Measurements from ENCODE around the gene RAF1. TPM values are rescaled to one million over a fixed set of nuclear protein-coding genes. Genes with fewer than 3 reads are reported as not detected.
"Not testable (repeated sequence)": the region's sequence is repeated elsewhere in the genome, so short reads cannot be mapped to it uniquely, and the experiment has no call there.

RAF1 gene
- total RNA-seq, 2 donors from 2014 or later, result 115 to 123 TPM

GRCh38 chr3:12692444-12692843 lies 28.5 kb upstream of the RAF1 start:
- H3K36me3 Mint-ChIP-seq (ENCODE audit: low read depth), result no peaks in the 10 kb centered on the region
- H3K27me3 Mint-ChIP-seq, result peaks cover 7% of the 10 kb centered on the region
- no peak overlapping the region for H3K4me3 Mint-ChIP-seq
- no peak overlapping the region for H3K27ac Mint-ChIP-seq
- H3K9me3 ChIP-seq (ENCODE audit: control insufficient read depth, low read length, poor library complexity, severe bottlenecking), result no peaks in the 10 kb centered on the region
- ATAC-seq (no peak), DNase-seq (no peak)
- H3K4me1 Mint-ChIP-seq, result no peaks in the 10 kb centered on the region

- no peaks in the 10 kb centered on the region for H3K36me3 Mint-ChIP-seq (ENCODE audit: low read depth)
- H3K4me1 Mint-ChIP-seq, result no peaks in the 10 kb centered on the region
- ATAC-seq, result no peak
- H3K9me3 ChIP-seq (ENCODE audit: control insufficient read depth, low read length, poor library complexity, severe bottlenecking), result no peaks in the 10 kb centered on the region
- DNase-seq, result no peak
- H3K27ac Mint-ChIP-seq, result no peak overlapping the region
- H3K4me3 Mint-ChIP-seq, result no peak overlapping the region
- peaks cover 7% of the 10 kb centered on the region for H3K27me3 Mint-ChIP-seq
Observed at GRCh38 chr3:12689997-12690711, 26.2 kb upstream of the RAF1 start.

GRCh38 chr3:12687948-12688347 lies 24.0 kb upstream of the RAF1 start:
- no peaks in the 10 kb centered on the region for H3K36me3 Mint-ChIP-seq (ENCODE audit: low read depth)
- ATAC-seq (no peak), DNase-seq (no peak)
- no peak overlapping the region for H3K4me3 Mint-ChIP-seq
- no peaks in the 10 kb centered on the region for H3K4me1 Mint-ChIP-seq
- H3K9me3 ChIP-seq (ENCODE audit: control insufficient read depth, low read length, poor library complexity, severe bottlenecking), result no peaks in the 10 kb centered on the region
- no peak overlapping the region for H3K27ac Mint-ChIP-seq
- H3K27me3 Mint-ChIP-seq, result peaks cover 7% of the 10 kb centered on the region

DNA sequence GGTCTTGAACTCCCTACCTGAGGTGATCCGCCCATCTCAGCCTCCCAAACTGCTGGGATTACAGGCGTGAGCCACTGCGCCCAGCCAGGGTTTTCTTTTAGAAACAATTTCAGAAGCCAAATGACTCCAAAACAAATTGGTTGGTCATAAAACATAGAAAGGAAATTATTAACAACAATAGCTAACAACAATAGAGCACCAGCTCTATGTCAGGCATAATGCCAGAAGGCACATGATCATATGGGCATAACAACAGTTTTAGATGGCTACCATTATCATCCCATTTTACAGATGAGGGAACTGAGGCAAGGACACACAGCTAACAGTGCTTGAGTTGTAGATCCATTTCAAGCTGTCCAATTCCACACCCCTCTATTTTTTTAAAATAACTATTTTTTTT lies 22.2 kb upstream of the RAF1 start:
- Mint-ChIP-seq H3K27me3 (peaks cover 7% of the 10 kb centered on the region), H3K27ac (no peak overlapping the region), H3K4me3 (no peak overlapping the region), H3K36me3 (ENCODE audit: low read depth) (no peaks in the 10 kb centered on the region), H3K4me1 (no peaks in the 10 kb centered on the region)
- no peaks in the 10 kb centered on the region for H3K9me3 ChIP-seq (ENCODE audit: control insufficient read depth, low read length, poor library complexity, severe bottlenecking)
- ATAC-seq, result no peak
- DNase-seq, result no peak

DNA sequence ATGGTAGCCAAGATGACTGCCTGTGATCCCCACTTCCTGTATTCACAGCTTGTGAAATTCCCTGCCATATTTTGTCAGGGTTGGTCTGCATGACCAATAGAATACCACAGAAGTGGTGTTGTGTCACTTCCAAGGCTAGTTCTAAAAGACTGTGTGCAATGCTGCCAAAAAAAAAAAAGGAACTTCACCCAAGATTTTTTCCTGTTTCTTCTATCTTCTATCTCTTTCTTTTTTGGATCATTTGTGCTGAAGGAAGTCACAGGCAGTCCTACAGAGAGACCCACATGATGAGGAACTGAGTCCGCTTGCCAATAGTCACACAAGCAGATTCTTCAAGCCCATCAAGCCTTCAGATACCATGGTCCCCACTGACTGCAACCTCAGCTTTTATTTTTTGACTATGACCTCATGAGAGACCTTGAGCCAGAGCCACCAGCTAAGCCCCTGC lies 18.1 kb upstream of the RAF1 start:
- no peak overlapping the region for H3K4me3 Mint-ChIP-seq
- no peak overlapping the region for H3K27ac Mint-ChIP-seq
- H3K4me1 Mint-ChIP-seq, result peaks cover 2% of the 10 kb centered on the region
- no peak for DNase-seq
- peaks cover 4% of the 10 kb centered on the region for H3K27me3 Mint-ChIP-seq
- H3K36me3 Mint-ChIP-seq (ENCODE audit: low read depth), result no peaks in the 10 kb centered on the region
- H3K9me3 ChIP-seq (ENCODE audit: control insufficient read depth, low read length, poor library complexity, severe bottlenecking), result no peaks in the 10 kb centered on the region
- ATAC-seq, result no peak

DNA sequence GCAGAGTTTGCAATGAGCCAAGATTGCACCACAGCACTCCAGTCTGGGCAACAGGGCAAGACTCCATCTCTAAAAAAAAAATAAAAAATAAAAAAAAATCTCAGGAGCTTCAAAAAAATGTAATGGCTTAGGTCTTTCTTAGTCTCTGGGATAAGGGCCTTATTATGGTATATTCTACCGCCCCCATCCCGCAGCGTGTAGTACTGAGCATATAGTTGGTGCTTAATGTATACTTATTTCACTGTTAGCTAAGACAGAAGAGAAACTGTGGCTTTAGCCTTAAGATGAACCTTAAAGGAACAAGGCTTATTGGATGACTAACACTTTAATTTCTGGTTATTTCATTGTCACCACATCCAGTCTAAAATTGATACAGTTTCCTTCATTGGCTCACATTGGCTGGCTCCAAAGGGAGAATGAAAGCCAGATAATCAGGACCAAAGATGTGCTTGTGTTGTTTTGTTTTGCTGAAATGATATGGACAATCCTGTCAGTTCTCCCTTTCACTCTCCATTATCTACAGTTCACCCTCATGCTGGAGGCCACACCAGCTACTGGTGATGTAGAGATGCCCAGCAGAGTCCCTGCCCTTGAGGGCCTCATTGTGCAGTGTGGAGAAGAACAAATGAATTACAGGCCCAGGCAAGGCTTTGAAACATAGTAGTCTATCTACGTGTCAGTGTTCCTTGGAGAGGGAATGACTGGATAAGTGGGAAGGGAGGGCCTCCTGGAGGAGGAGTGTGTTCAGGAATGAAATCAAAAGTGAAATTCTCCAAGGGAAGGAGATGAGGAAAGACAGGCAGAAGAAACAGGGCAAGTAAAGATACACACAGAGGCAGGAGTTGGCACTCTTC lies 17.4 kb upstream of the RAF1 start:
- Mint-ChIP-seq H3K36me3 (ENCODE audit: low read depth) (no peaks in the 10 kb centered on the region), H3K27me3 (peaks cover 4% of the 10 kb centered on the region), H3K4me3 (no peak overlapping the region), H3K27ac (no peak overlapping the region), H3K4me1 (peaks cover 2% of the 10 kb centered on the region)
- H3K9me3 ChIP-seq (ENCODE audit: control insufficient read depth, low read length, poor library complexity, severe bottlenecking), result no peaks in the 10 kb centered on the region
- ATAC-seq (no peak), DNase-seq (no peak)

- no peak overlapping the region for H3K4me3 Mint-ChIP-seq
- H3K27ac Mint-ChIP-seq, result no peak overlapping the region
- H3K36me3 Mint-ChIP-seq (ENCODE audit: low read depth), result no peaks in the 10 kb centered on the region
- ATAC-seq, result no peak
- no peaks in the 10 kb centered on the region for H3K9me3 ChIP-seq (ENCODE audit: control insufficient read depth, low read length, poor library complexity, severe bottlenecking)
- H3K27me3 Mint-ChIP-seq, result peaks cover 4% of the 10 kb centered on the region
- DNase-seq, result no peak
- peaks cover 2% of the 10 kb centered on the region for H3K4me1 Mint-ChIP-seq
Observed at GRCh38 chr3:12679468-12679867, 15.6 kb upstream of the RAF1 start.

- no peak overlapping the region for H3K27ac Mint-ChIP-seq
- H3K4me1 Mint-ChIP-seq, result peaks cover 2% of the 10 kb centered on the region
- peaks cover 4% of the 10 kb centered on the region for H3K27me3 Mint-ChIP-seq
- DNase-seq (no peak), ATAC-seq (no peak)
- no peaks in the 10 kb centered on the region for H3K36me3 Mint-ChIP-seq (ENCODE audit: low read depth)
- no peak overlapping the region for H3K4me3 Mint-ChIP-seq
- no peaks in the 10 kb centered on the region for H3K9me3 ChIP-seq (ENCODE audit: control insufficient read depth, low read length, poor library complexity, severe bottlenecking)
Observed at GRCh38 chr3:12677616-12678015, 13.7 kb upstream of the RAF1 start.

- H3K9me3 ChIP-seq (ENCODE audit: control insufficient read depth, low read length, poor library complexity, severe bottlenecking), result no peaks in the 10 kb centered on the region
- DNase-seq, result no peak
- Mint-ChIP-seq H3K4me3 (no peak overlapping the region), H3K27me3 (peaks cover 4% of the 10 kb centered on the region), H3K36me3 (ENCODE audit: low read depth) (no peaks in the 10 kb centered on the region), H3K27ac (no peak overlapping the region), H3K4me1 (peaks cover 2% of the 10 kb centered on the region)
- ATAC-seq, result no peak
Observed at GRCh38 chr3:12675115-12675810, 11.3 kb upstream of the RAF1 start.

GRCh38 chr3:12673956-12674736 lies 10.2 kb upstream of the RAF1 start:
- not testable (repeated sequence) for ATAC-seq, H3K4me1 Mint-ChIP-seq, DNase-seq

GRCh38 chr3:12671120-12671450 lies 7.2 kb upstream of the RAF1 start:
- no peaks in the 10 kb centered on the region for H3K4me1 Mint-ChIP-seq
- no peak overlapping the region for H3K27ac Mint-ChIP-seq
- no peaks in the 10 kb centered on the region for H3K36me3 Mint-ChIP-seq (ENCODE audit: low read depth)
- DNase-seq (no peak), ATAC-seq (no peak)
- H3K9me3 ChIP-seq (ENCODE audit: control insufficient read depth, low read length, poor library complexity, severe bottlenecking), result no peaks in the 10 kb centered on the region
- no peak overlapping the region for H3K4me3 Mint-ChIP-seq
- no peaks in the 10 kb centered on the region for H3K27me3 Mint-ChIP-seq

More at GRCh38 chr3:12673956-12674736, 10.2 kb upstream of the RAF1 start:
- H3K36me3 Mint-ChIP-seq (ENCODE audit: low read depth); H3K27me3 Mint-ChIP-seq; H3K27ac Mint-ChIP-seq; H3K9me3 ChIP-seq (ENCODE audit: control insufficient read depth, low read length, poor library complexity, severe bottlenecking); H3K4me3 Mint-ChIP-seq: not testable (repeated sequence)

DNA sequence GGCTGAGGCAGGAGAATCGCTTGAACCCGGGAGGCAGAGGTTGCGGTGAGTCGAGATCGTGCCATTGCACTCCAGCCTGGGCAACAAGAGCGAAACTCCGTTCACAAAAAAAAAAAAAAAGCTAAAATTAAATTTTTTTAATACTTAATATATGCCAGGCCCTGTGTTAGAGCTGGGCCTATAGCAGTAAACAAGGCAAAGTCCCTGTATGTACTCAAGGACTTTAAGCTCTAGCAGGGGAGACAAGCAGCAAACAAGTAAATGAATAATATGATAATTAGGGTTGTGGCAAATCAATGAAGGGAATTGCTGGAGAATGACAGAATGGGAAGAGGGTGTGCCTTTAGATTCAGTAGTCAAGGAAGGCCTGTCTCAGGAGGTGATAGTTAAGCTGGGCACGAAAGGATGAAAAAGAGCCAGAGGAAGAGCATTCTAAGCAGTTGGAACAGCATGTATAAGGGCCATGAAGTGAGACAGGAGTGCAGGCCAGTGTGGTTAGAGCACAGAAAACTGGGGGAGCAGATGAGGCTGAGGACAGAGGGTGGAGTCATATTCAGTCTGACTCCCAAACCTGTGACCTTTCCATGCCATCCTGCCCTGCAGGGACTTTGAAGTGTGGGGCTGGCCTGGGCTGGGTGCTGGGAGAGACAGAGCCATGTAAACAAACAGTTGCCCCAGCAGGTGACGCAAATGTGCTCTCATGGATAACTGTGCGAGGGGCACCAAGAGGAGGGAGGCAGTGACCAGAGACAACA lies 6.6 kb upstream of the RAF1 start:
- no peaks in the 10 kb centered on the region for H3K4me1 Mint-ChIP-seq
- no peaks in the 10 kb centered on the region for H3K27me3 Mint-ChIP-seq
- H3K27ac Mint-ChIP-seq, result no peak overlapping the region
- no peaks in the 10 kb centered on the region for H3K36me3 Mint-ChIP-seq (ENCODE audit: low read depth)
- no peak overlapping the region for H3K4me3 Mint-ChIP-seq
- ATAC-seq, result no peak
- H3K9me3 ChIP-seq (ENCODE audit: control insufficient read depth, low read length, poor library complexity, severe bottlenecking), result no peaks in the 10 kb centered on the region
- no peak for DNase-seq
